Measurements from ENCODE around the gene TRIM56. TPM values are rescaled to one million over a fixed set of nuclear protein-coding genes. Genes with fewer than 3 reads are reported as not detected.

TRIM56 gene
- total and polyA plus RNA-seq, 2 of the 13 experiments (the other 11 are each of a cell fraction or from before 2014, with no cell fraction given) = 3.2 to 7.1 TPM

DNA sequence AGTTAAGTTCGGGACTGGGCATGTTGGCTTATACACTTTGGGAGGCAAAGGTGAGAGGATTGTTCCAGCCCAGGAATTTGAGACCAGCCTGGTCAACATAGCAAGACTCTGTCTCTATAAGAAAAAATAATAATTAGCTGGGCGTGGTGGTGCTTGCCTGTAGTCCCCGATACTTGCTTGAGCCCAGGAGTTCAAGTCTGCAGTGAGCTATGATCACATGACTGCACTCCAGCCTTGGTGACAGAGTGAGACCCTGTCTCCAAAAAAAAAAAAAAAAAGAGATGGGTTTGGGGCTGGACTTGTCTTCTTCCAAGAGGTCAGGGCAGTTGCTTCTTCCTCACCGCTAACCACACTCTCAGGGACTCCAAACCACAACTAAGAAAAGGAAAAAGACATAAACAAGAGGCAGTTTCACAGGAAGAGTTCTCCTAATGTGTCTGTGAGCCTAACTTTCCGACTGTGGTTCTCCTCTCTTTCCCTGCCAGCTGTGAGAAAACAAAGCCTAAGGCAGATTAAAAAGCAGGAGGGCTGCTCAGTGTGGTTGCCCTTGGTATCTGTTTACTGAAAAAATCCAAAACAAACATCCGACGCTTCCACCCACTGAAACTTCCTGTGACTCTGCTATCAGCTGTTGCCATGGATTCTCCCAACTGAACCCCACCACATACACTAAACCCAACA, 39.2 kb downstream of the TRIM56 start (continued):
- TF ChIP-seq CEBPB (IDR thresholded peaks at IDR 0.05; ENCODE audit: borderline replicate concordance, low read depth, low read length) (no peak), GLI4 (CRISPR knock-in tag; IDR thresholded peaks at IDR 0.05; ENCODE audit: borderline replicate concordance) (no peak), ZNF33A (CRISPR knock-in tag; IDR thresholded peaks at IDR 0.05; ENCODE audit: borderline replicate concordance) (no peak), SIN3A (IDR thresholded peaks at IDR 0.05; ENCODE audit: borderline replicate concordance, low read depth, low read length) (no peak), SAFB2 (CRISPR knock-in tag; IDR thresholded peaks at IDR 0.05; ENCODE audit: borderline replicate concordance, low read depth) (no peak), EP300 (IDR thresholded peaks at IDR 0.05; ENCODE audit: low read depth in 2 of 2, low read length in 2 of 2) (peak; percentile 66 to 81; a peak in 3 of 4 replicates), EP300 (CRISPR knock-in tag; IDR thresholded peaks at IDR 0.05; ENCODE audit: borderline replicate concordance) (peak; percentile 51), ZMYM2 (CRISPR knock-in tag; IDR thresholded peaks at IDR 0.05) (peak; percentile 32; the same call in 1 of the 2 replicates), ZSCAN29 (CRISPR knock-in tag; conservative IDR thresholded peaks at IDR 0.05) (no peak), ZNF101 (CRISPR knock-in tag; IDR thresholded peaks at IDR 0.05; ENCODE audit: borderline replicate concordance, low read depth) (no peak), RARA (CRISPR knock-in tag; IDR thresholded peaks at IDR 0.05) (peak; percentile 84), PAF1 (CRISPR knock-in tag; IDR thresholded peaks at IDR 0.05) (no peak), ZNF317 (CRISPR knock-in tag; IDR thresholded peaks at IDR 0.05) (0 out of 2 replicates have a peak, but pooled peaks have one; percentile 27)
- TF ChIP-seq, protein P1, sequence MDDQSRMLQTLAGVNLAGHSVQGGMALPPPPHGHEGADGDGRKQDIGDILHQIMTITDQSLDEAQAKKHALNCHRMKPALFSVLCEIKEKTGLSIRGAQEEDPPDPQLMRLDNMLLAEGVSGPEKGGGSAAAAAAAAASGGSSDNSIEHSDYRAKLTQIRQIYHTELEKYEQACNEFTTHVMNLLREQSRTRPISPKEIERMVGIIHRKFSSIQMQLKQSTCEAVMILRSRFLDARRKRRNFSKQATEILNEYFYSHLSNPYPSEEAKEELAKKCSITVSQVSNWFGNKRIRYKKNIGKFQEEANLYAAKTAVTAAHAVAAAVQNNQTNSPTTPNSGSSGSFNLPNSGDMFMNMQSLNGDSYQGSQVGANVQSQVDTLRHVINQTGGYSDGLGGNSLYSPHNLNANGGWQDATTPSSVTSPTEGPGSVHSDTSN (CRISPR knock-in tag; IDR thresholded peaks at IDR 0.05; ENCODE audit: borderline replicate concordance) = no peak
- TF ChIP-seq, protein P2, sequence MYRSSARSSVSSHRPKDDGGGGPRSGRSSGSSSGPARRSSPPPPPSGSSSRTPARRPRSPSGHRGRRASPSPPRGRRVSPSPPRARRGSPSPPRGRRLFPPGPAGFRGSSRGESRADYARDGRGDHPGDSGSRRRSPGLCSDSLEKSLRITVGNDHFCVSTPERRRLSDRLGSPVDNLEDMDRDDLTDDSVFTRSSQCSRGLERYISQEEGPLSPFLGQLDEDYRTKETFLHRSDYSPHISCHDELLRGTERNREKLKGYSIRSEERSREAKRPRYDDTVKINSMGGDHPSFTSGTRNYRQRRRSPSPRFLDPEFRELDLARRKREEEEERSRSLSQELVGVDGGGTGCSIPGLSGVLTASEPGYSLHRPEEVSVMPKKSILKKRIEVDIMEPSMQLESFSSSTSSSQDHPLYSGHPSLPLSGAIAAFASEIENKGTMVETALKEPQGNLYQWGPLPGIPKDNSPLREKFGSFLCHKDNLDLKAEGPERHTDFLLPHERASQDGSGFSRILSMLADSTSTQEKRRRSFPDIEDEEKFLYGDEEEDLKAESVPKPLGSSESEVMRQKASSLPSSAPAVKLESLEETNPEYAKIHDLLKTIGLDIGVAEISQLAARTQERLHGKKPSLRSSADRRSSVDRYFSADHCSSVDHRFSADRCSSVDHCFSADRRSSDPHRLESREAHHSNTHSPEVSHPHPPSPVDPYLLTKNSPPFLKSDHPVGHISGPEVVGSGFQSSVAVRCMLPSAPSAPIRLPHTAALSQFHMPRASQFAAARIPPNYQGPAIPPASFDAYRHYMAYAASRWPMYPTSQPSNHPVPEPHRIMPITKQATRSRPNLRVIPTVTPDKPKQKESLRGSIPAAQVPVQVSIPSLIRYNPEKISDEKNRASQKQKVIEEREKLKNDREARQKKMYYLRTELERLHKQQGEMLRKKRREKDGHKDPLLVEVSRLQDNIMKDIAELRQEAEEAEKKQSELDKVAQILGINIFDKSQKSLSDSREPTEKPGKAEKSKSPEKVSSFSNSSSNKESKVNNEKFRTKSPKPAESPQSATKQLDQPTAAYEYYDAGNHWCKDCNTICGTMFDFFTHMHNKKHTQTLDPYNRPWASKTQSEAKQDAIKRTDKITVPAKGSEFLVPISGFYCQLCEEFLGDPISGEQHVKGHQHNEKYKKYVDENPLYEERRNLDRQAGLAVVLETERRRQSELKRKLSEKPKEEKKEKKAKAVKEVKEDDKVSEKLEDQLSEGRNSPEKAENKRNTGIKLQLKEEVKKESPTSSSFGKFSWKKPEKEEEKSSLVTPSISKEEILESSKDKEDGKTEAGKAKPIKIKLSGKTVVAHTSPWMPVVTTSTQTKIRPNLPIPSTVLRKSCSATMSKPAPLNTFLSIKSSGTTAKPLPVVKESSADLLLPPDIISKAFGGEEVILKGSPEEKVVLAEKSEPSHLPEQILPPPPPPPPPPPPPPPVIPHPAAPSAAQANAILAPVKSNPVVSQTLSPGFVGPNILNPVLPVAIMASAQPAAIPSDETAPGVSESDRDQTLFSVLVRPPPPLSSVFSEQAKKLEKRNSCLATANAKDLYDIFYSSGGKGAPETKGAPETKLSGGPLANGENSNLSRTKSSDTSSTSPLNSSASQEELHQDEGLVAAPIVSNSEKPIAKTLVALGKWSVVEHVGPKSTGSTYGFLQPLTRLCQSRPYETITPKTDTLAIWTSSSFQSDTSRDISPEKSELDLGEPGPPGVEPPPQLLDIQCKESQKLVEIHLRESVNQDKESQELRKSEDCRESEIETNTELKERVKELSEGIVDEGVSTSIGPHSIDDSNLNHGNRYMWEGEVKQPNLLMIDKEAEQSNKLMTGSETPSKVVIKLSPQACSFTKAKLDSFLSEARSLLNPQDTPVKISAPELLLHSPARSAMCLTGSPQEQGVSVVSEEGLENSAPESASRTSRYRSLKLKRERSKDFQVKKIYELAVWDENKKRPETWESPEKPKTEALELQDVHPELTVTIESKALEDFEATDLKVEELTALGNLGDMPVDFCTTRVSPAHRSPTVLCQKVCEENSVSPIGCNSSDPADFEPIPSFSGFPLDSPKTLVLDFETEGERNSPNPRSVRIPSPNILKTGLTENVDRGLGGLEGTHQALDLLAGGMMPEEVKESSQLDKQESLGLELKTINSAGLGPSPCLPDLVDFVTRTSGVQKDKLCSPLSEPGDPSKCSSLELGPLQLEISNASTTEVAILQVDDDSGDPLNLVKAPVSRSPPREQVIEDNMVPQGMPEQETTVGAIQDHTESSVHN (CRISPR knock-in tag; IDR thresholded peaks at IDR 0.05) = no peak
- TF ChIP-seq, protein P3, sequence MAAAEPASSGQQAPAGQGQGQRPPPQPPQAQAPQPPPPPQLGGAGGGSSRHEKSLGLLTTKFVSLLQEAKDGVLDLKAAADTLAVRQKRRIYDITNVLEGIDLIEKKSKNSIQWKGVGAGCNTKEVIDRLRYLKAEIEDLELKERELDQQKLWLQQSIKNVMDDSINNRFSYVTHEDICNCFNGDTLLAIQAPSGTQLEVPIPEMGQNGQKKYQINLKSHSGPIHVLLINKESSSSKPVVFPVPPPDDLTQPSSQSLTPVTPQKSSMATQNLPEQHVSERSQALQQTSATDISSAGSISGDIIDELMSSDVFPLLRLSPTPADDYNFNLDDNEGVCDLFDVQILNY (CRISPR knock-in tag; conservative IDR thresholded peaks at IDR 0.05) = no peak
- TF ChIP-seq, protein P4, sequence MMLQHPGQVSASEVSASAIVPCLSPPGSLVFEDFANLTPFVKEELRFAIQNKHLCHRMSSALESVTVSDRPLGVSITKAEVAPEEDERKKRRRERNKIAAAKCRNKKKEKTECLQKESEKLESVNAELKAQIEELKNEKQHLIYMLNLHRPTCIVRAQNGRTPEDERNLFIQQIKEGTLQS (CRISPR knock-in tag; IDR thresholded peaks at IDR 0.05) = no peak; the same call in 1 of the 2 replicates
- TF ChIP-seq, protein P5, sequence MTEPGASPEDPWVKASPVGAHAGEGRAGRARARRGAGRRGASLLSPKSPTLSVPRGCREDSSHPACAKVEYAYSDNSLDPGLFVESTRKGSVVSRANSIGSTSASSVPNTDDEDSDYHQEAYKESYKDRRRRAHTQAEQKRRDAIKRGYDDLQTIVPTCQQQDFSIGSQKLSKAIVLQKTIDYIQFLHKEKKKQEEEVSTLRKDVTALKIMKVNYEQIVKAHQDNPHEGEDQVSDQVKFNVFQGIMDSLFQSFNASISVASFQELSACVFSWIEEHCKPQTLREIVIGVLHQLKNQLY (CRISPR knock-in tag; IDR thresholded peaks at IDR 0.05) = 0 out of 2 replicates have a peak, but pooled peaks have one; percentile 39
